HEK293 (cell line): ENCODE measurements around the gene ZNF524.

Source experiments
- BCL11A ChIP-seq: fragments of 450-650 bp; formaldehyde crosslinking; IDR thresholded peaks from 2 replicates; pipeline ENCODE4 v1.5.1; 2016; ENCODE audit warnings: low read depth, missing biosample characterization, missing genetic modification characterization
- BCL11B ChIP-seq: fragments of 450-650 bp; formaldehyde crosslinking; IDR thresholded peaks from 2 replicates; pipeline ENCODE4 v1.5.1; 2016; ENCODE audit warnings: low read depth, missing biosample characterization, missing genetic modification characterization
- EGR2 ChIP-seq: fragments of 450-650 bp; formaldehyde crosslinking; IDR thresholded peaks from 2 replicates; pipeline ENCODE4 v1.5.1; 2016; ENCODE audit warnings: low read depth, missing biosample characterization, missing genetic modification characterization
- GLI4 ChIP-seq: fragments of 450-650 bp; formaldehyde crosslinking; IDR thresholded peaks from 2 replicates; pipeline ENCODE4 v1.5.1; 2016; ENCODE audit warnings: missing biosample characterization, missing genetic modification characterization
- GLIS1 ChIP-seq: fragments of 450-650 bp; formaldehyde crosslinking; IDR thresholded peaks from 2 replicates; pipeline ENCODE4 v1.5.1; 2016; ENCODE audit warnings: missing biosample characterization, missing genetic modification characterization
- GLIS2 ChIP-seq: fragments of 450-650 bp; formaldehyde crosslinking; IDR thresholded peaks from 2 replicates; pipeline ENCODE4 v1.5.1; 2016; ENCODE audit warnings: missing biosample characterization, missing genetic modification characterization
- HOXA7 ChIP-seq: sonication (generic); formaldehyde crosslinking; IDR thresholded peaks from 2 replicates; pipeline ENCODE4 v1.8.1; 2022; ENCODE audit warnings: missing genetic modification reagents, borderline replicate concordance
- OSR2 ChIP-seq: fragments of 450-650 bp; formaldehyde crosslinking; IDR thresholded peaks from 2 replicates; pipeline ENCODE4 v1.5.1; 2016; ENCODE audit warnings: missing biosample characterization, missing genetic modification characterization
- OVOL3 ChIP-seq: fragments of 450-650 bp; formaldehyde crosslinking; IDR thresholded peaks from 2 replicates; pipeline ENCODE4 v1.5.1; 2016; ENCODE audit warnings: missing biosample characterization, missing genetic modification characterization
- SCRT2 ChIP-seq: fragments of 450-650 bp; formaldehyde crosslinking; IDR thresholded peaks from 2 replicates; pipeline ENCODE4 v1.5.1; 2016; ENCODE audit warnings: missing biosample characterization, missing genetic modification characterization
- ZBTB48 ChIP-seq: fragments of 450-650 bp; formaldehyde crosslinking; IDR thresholded peaks from 2 replicates; pipeline ENCODE4 v1.5.1; 2016; ENCODE audit warnings: missing biosample characterization, missing genetic modification characterization
- ZNF132 ChIP-seq: fragments of 450-650 bp; formaldehyde crosslinking; IDR thresholded peaks from 2 replicates; pipeline ENCODE4 v1.5.1; 2017; ENCODE audit warnings: missing biosample characterization, missing genetic modification characterization, borderline replicate concordance
- ZNF140 ChIP-seq: fragments of 450-650 bp; formaldehyde crosslinking; IDR thresholded peaks from 2 replicates; pipeline ENCODE4 v1.5.1; 2016; ENCODE audit warnings: missing biosample characterization, missing genetic modification characterization
- ZNF157 ChIP-seq: fragments of 450-650 bp; formaldehyde crosslinking; IDR thresholded peaks from 2 replicates; pipeline ENCODE4 v1.5.1; 2016; ENCODE audit warnings: missing biosample characterization, missing genetic modification characterization
- ZNF174 ChIP-seq: fragments of 450-650 bp; formaldehyde crosslinking; IDR thresholded peaks from 2 replicates; pipeline ENCODE4 v1.5.0; 2017; ENCODE audit warnings: missing biosample characterization, mild to moderate bottlenecking, missing genetic modification characterization
- ZNF184 ChIP-seq: fragments of 450-650 bp; IDR thresholded peaks from 2 replicates; pipeline ENCODE4 v1.5.1; 2018; ENCODE audit warnings: missing biosample characterization, mild to moderate bottlenecking, missing genetic modification characterization
- ZNF223 ChIP-seq: fragments of 450-650 bp; formaldehyde crosslinking; IDR thresholded peaks from 2 replicates; pipeline ENCODE4 v1.5.1; 2016; ENCODE audit warnings: missing biosample characterization, missing genetic modification characterization
- ZNF274 ChIP-seq, 2 experiments: fragments of 200-500 bp in 1 of 2; fragments of 450-650 bp in 1 of 2; sonication (Bioruptor generic) in 1 of 2; formaldehyde crosslinking in 1 of 2; IDR thresholded peaks; 2 replicates each; pipeline versions ENCODE4 v1.5.1 to v1.6.1; 2014 to 2016; ENCODE audit warnings: borderline replicate concordance in 1 of 2, inconsistent platforms in 1 of 2, low read length in 1 of 2, missing biosample characterization in 1 of 2, missing genetic modification characterization in 1 of 2
- ZNF391 ChIP-seq: fragments of 450-650 bp; formaldehyde crosslinking; IDR thresholded peaks from 2 replicates; pipeline ENCODE4 v1.5.1; 2016; ENCODE audit warnings: low read depth, missing biosample characterization, missing genetic modification characterization, borderline replicate concordance
- ZNF48 ChIP-seq: fragments of 450-650 bp; formaldehyde crosslinking; IDR thresholded peaks from 2 replicates; pipeline ENCODE4 v1.5.1; 2016; ENCODE audit warnings: missing biosample characterization, missing genetic modification characterization
- ZNF510 ChIP-seq: fragments of 450-650 bp; formaldehyde crosslinking; IDR thresholded peaks from 2 replicates; pipeline ENCODE4 v1.5.1; 2018; ENCODE audit warnings: mild to moderate bottlenecking, missing genetic modification characterization, missing biosample characterization; ENCODE audit not compliant: insufficient replicate concordance
- ZNF585B ChIP-seq: fragments of 450-650 bp; formaldehyde crosslinking; IDR thresholded peaks from 2 replicates; pipeline ENCODE4 v1.5.1; 2016; ENCODE audit warnings: missing biosample characterization, missing genetic modification characterization
- ZNF624 ChIP-seq: fragments of 450-650 bp; formaldehyde crosslinking; IDR thresholded peaks from 2 replicates; pipeline ENCODE4 v1.5.1; 2017; ENCODE audit warnings: missing biosample characterization, missing genetic modification characterization
- ZNF626 ChIP-seq: fragments of 450-650 bp; sonication (Bioruptor Pico); formaldehyde crosslinking; IDR thresholded peaks from 2 replicates; pipeline ENCODE4 v1.5.1; 2018; ENCODE audit warnings: missing biosample characterization, missing genetic modification characterization, inconsistent platforms
- ZNF629 ChIP-seq: fragments of 450-650 bp; formaldehyde crosslinking; IDR thresholded peaks from 2 replicates; pipeline ENCODE4 v1.5.1; 2017; ENCODE audit warnings: missing biosample characterization, missing genetic modification characterization
- ZNF658 ChIP-seq: fragments of 450-650 bp; formaldehyde crosslinking; IDR thresholded peaks from 2 replicates; pipeline ENCODE4; 2016; ENCODE audit warnings: missing biosample characterization, missing genetic modification characterization
- ZNF707 ChIP-seq: fragments of 450-650 bp; formaldehyde crosslinking; IDR thresholded peaks from 2 replicates; pipeline ENCODE4 v1.5.1; 2016; ENCODE audit warnings: missing biosample characterization, missing genetic modification characterization
- ZNF747 ChIP-seq: fragments of 450-650 bp; formaldehyde crosslinking; IDR thresholded peaks from 2 replicates; pipeline ENCODE4 v1.5.1; 2016; ENCODE audit warnings: missing biosample characterization, missing genetic modification characterization
- ZNF777 ChIP-seq: fragments of 450-650 bp; formaldehyde crosslinking; IDR thresholded peaks from 2 replicates; pipeline ENCODE4 v1.5.1; 2017; ENCODE audit warnings: missing biosample characterization, missing genetic modification characterization, borderline replicate concordance
- ZNF792 ChIP-seq: fragments of 450-650 bp; formaldehyde crosslinking; IDR thresholded peaks from 2 replicates; pipeline ENCODE4 v1.5.1; 2016; ENCODE audit warnings: missing biosample characterization, missing genetic modification characterization
- ZSCAN23 ChIP-seq: fragments of 450-650 bp; formaldehyde crosslinking; IDR thresholded peaks from 2 replicates; pipeline ENCODE4 v1.5.1; 2016; ENCODE audit warnings: missing biosample characterization, missing genetic modification characterization
- TF ChIP-seq, protein P1 (sequence below): fragments of 450-650 bp; formaldehyde crosslinking; IDR thresholded peaks from 2 replicates; pipeline ENCODE4 v1.5.1; 2016; ENCODE audit warnings: missing biosample characterization, missing genetic modification characterization
- TF ChIP-seq, protein P2 (sequence below): fragments of 450-650 bp; formaldehyde crosslinking; IDR thresholded peaks from 2 replicates; pipeline ENCODE4 v1.5.1; 2016; ENCODE audit warnings: missing biosample characterization, missing genetic modification characterization
- TF ChIP-seq, protein P3 (sequence below): fragments of 450-650 bp; formaldehyde crosslinking; IDR thresholded peaks from 2 replicates; pipeline ENCODE4 v1.5.1; 2016; ENCODE audit warnings: missing biosample characterization, missing genetic modification characterization
- TF ChIP-seq, protein P4 (sequence below): fragments of 450-650 bp; formaldehyde crosslinking; IDR thresholded peaks from 2 replicates; pipeline ENCODE4 v1.5.1; 2016; ENCODE audit warnings: missing biosample characterization, missing genetic modification characterization

ZNF524 gene

DNA sequence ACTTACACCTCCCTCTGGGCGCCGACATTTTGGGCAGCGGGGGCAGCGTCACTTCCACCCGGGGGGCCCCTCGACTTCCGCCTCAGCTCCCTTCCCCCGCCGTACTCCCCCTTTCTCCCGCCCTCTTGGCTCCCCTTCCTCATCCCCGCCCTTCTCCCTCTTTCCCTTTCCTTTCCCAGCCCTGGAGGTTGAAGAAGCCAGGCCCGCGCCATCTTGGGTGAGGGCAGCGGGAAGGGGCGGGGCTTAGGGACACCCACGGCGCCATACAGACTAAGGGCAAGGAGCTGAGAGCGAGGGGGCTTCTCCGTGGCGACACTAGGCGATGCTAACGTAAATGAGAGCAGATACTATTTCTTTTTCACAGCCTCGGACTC, 633 bp upstream of the ZNF524 start, which contains the start of gene FIZ1 (continued):
- TF ChIP-seq, protein P1, sequence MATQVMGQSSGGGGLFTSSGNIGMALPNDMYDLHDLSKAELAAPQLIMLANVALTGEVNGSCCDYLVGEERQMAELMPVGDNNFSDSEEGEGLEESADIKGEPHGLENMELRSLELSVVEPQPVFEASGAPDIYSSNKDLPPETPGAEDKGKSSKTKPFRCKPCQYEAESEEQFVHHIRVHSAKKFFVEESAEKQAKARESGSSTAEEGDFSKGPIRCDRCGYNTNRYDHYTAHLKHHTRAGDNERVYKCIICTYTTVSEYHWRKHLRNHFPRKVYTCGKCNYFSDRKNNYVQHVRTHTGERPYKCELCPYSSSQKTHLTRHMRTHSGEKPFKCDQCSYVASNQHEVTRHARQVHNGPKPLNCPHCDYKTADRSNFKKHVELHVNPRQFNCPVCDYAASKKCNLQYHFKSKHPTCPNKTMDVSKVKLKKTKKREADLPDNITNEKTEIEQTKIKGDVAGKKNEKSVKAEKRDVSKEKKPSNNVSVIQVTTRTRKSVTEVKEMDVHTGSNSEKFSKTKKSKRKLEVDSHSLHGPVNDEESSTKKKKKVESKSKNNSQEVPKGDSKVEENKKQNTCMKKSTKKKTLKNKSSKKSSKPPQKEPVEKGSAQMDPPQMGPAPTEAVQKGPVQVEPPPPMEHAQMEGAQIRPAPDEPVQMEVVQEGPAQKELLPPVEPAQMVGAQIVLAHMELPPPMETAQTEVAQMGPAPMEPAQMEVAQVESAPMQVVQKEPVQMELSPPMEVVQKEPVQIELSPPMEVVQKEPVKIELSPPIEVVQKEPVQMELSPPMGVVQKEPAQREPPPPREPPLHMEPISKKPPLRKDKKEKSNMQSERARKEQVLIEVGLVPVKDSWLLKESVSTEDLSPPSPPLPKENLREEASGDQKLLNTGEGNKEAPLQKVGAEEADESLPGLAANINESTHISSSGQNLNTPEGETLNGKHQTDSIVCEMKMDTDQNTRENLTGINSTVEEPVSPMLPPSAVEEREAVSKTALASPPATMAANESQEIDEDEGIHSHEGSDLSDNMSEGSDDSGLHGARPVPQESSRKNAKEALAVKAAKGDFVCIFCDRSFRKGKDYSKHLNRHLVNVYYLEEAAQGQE (tag by site-specific recombination): 0 out of 2 replicates have a peak, but pooled peaks have one; percentile 11
- TF ChIP-seq ZNF510 (tag by site-specific recombination) (no peak), ZNF777 (tag by site-specific recombination) (no peak), ZNF174 (tag by site-specific recombination) (no peak), ZNF132 (no peak), OSR2 (tag by site-specific recombination) (no peak), ZNF140 (tag by site-specific recombination) (no peak), ZNF157 (tag by site-specific recombination) (no peak), ZNF624 (tag by site-specific recombination) (no peak), HOXA7 (no peak), BCL11A (no peak), OVOL3 (tag by site-specific recombination) (no peak), ZNF223 (tag by site-specific recombination) (no peak), ZNF48 (tag by site-specific recombination) (no peak), EGR2 (tag by site-specific recombination) (peak; percentile 85), ZSCAN23 (tag by site-specific recombination) (no peak; the same call in 1 of the 2 replicates), ZNF391 (tag by site-specific recombination) (no peak), BCL11B (no peak; the same call in 1 of the 2 replicates), ZBTB48 (0 out of 2 replicates have a peak, but pooled peaks have one; percentile 54), ZNF629 (tag by site-specific recombination) (peak; percentile 83), GLI4 (tag by site-specific recombination) (no peak), ZNF274 (IDR thresholded peaks at IDR 0.05; ENCODE audit: low read length) (no peak), ZNF274 (tag by site-specific recombination; IDR thresholded peaks at IDR 0.05; ENCODE audit: borderline replicate concordance) (no peak), GLIS2 (tag by site-specific recombination) (peak; percentile 97; the same call in 1 of the 2 replicates), ZNF747 (tag by site-specific recombination) (no peak), ZNF585B (tag by site-specific recombination) (no peak), SCRT2 (tag by site-specific recombination) (no peak), ZNF792 (tag by site-specific recombination) (no peak), ZNF626 (tag by site-specific recombination) (no peak), ZNF184 (tag by site-specific recombination) (no peak), ZNF707 (tag by site-specific recombination) (no peak), ZNF658 (tag by site-specific recombination) (no peak), GLIS1 (tag by site-specific recombination) (peak; percentile 83)
- TF ChIP-seq, protein P2, sequence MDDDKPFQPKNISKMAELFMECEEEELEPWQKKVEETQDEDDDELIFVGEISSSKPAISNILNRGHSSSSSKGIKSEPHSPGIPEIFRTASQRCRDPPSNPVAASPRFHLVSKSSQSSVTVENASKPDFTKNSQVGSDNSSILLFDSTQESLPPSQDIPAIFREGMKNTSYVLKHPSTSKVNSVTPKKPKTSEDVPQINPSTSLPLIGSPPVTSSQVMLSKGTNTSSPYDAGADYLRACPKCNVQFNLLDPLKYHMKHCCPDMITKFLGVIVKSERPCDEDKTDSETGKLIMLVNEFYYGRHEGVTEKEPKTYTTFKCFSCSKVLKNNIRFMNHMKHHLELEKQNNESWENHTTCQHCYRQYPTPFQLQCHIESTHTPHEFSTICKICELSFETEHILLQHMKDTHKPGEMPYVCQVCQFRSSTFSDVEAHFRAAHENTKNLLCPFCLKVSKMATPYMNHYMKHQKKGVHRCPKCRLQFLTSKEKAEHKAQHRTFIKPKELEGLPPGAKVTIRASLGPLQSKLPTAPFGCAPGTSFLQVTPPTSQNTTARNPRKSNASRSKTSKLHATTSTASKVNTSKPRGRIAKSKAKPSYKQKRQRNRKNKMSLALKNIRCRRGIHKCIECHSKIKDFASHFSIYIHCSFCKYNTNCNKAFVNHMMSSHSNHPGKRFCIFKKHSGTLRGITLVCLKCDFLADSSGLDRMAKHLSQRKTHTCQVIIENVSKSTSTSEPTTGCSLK: no peak
- TF ChIP-seq, protein P3, sequence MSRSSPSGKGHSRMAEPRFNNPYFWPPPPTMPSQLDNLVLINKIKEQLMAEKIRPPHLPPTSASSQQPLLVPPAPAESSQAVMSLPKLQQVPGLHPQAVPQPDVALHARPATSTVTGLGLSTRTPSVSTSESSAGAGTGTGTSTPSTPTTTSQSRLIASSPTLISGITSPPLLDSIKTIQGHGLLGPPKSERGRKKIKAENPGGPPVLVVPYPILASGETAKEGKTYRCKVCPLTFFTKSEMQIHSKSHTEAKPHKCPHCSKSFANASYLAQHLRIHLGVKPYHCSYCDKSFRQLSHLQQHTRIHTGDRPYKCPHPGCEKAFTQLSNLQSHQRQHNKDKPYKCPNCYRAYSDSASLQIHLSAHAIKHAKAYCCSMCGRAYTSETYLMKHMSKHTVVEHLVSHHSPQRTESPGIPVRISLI (tag by site-specific recombination): no peak
- TF ChIP-seq, protein P4, sequence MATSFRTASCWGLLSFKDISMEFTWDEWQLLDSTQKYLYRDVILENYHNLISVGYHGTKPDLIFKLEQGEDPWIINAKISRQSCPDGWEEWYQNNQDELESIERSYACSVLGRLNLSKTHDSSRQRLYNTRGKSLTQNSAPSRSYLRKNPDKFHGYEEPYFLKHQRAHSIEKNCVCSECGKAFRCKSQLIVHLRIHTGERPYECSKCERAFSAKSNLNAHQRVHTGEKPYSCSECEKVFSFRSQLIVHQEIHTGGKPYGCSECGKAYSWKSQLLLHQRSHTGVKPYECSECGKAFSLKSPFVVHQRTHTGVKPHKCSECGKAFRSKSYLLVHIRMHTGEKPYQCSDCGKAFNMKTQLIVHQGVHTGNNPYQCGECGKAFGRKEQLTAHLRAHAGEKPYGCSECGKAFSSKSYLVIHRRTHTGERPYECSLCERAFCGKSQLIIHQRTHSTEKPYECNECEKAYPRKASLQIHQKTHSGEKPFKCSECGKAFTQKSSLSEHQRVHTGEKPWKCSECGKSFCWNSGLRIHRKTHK (tag by site-specific recombination): no peak
